WTC11 (cell line): ENCODE measurements around the gene STXBP2. TPM values are rescaled to one million over a fixed set of nuclear protein-coding genes. Genes with fewer than 3 reads are reported as not detected.

Experiments
- ATAC-seq: fragments of 200-7000 bp; cut with Tn5 transposase; 2 replicates; pipeline ENCODE4 v1.10.0; 2021; ENCODE audit warnings: mild to moderate bottlenecking, moderate library complexity
- CTCF ChIA-PET: fragments of 300-600 bp; sonication (Branson Sonifier 250); formaldehyde crosslinking; loops from one replicate; lab custom pipeline; 2021; ENCODE audit warnings: antibody characterized with exemption; lab: Charles Lee
- POLR2A ChIA-PET: fragments of 350-600 bp; sonication (Branson Sonifier 250); formaldehyde crosslinking; loops from one replicate; lab custom pipeline; 2021; ENCODE audit warnings: antibody characterized with exemption; lab: Charles Lee
- DNase-seq: peaks from one replicate; pipeline ENCODE4 v3.0.0; 2021; ENCODE audit warnings: low spot score
- H3K27ac Mint-ChIP-seq: 2 replicates; pipeline ENCODE4 v1.8.0; 2021; ENCODE audit warnings: mixed read lengths
- H3K27me3 Mint-ChIP-seq: 2 replicates; pipeline ENCODE4 v1.8.0; 2021; ENCODE audit warnings: low read depth, mild to moderate bottlenecking, moderate library complexity, mixed read lengths
- H3K36me3 Mint-ChIP-seq: 2 replicates; pipeline ENCODE4 v1.8.0; 2021; ENCODE audit warnings: mixed read lengths
- H3K4me1 Mint-ChIP-seq: 2 replicates; pipeline ENCODE4 v1.8.0; 2022; ENCODE audit warnings: mixed read lengths
- H3K4me3 Mint-ChIP-seq: 2 replicates; pipeline ENCODE4 v1.8.0; 2021; ENCODE audit warnings: mild to moderate bottlenecking, moderate library complexity, mixed read lengths
- H3K9me3 Mint-ChIP-seq: 2 replicates; pipeline ENCODE4 v1.8.0; 2021; ENCODE audit warnings: mixed read lengths
- CTCF ChIP-seq: fragments of 200-600 bp; IDR thresholded peaks from 2 replicates; pipeline ENCODE4 v1.8.0; 2022; ENCODE audit warnings: antibody characterized with exemption
- GRHL2 ChIP-seq: fragments of 250-450 bp; sonication (Bioruptor Pico); IDR thresholded peaks from 2 replicates; pipeline ENCODE4 v1.8.0; 2022; ENCODE audit warnings: mild to moderate bottlenecking, moderate library complexity; ENCODE audit not compliant: insufficient replicate concordance, severe bottlenecking
- IRF1 ChIP-seq: sonication (generic); formaldehyde crosslinking; IDR thresholded peaks from 2 replicates; pipeline ENCODE4 v1.8.0; 2023; ENCODE audit warnings: missing genetic modification reagents
- JUN ChIP-seq: sonication (generic); formaldehyde crosslinking; IDR thresholded peaks from 2 replicates; pipeline ENCODE4 v1.8.0; 2023; ENCODE audit warnings: mild to moderate bottlenecking, missing genetic modification reagents
- NFATC4 ChIP-seq: fragments of 250-450 bp; sonication (Bioruptor Pico); IDR thresholded peaks from 2 replicates; pipeline ENCODE4 v1.9.0; 2021; ENCODE audit warnings: mild to moderate bottlenecking
- NFYB ChIP-seq: sonication (generic); formaldehyde crosslinking; conservative IDR thresholded peaks from 2 replicates; pipeline ENCODE4 v1.8.0; 2022; ENCODE audit warnings: low read depth, missing genetic modification reagents
- USF1 ChIP-seq: sonication (generic); formaldehyde crosslinking; IDR thresholded peaks from 2 replicates; pipeline ENCODE4 v1.8.0; 2022; ENCODE audit warnings: mild to moderate bottlenecking, missing genetic modification reagents
- total RNA-seq: library from RNA; stranded (reverse); gene quantifications from 3 replicates; pipeline ENCODE4 v1.2.3, GENCODE V29; 2021
- TF ChIP-seq, protein P1 (sequence below): sonication (generic); formaldehyde crosslinking; IDR thresholded peaks from 2 replicates; pipeline ENCODE4 v1.8.1; 2023; ENCODE audit warnings: mild to moderate bottlenecking, missing genetic modification reagents, borderline replicate concordance
- TF ChIP-seq, protein P2 (sequence below): fragments of 250-450 bp; sonication (Bioruptor Pico); IDR thresholded peaks from 2 replicates; pipeline ENCODE4 v2.1.2; 2022; ENCODE audit warnings: mild to moderate bottlenecking, moderate library complexity
- TF ChIP-seq, protein P3 (sequence below): fragments of 250-450 bp; sonication (Bioruptor Pico); IDR thresholded peaks from 2 replicates; pipeline ENCODE4 v1.9.0; 2021; ENCODE audit warnings: moderate library complexity, mild to moderate bottlenecking, inconsistent platforms, borderline replicate concordance

The STXBP2 gene
- total RNA-seq, 1 experiment from 2014 or later = 68.9 TPM

DNA sequence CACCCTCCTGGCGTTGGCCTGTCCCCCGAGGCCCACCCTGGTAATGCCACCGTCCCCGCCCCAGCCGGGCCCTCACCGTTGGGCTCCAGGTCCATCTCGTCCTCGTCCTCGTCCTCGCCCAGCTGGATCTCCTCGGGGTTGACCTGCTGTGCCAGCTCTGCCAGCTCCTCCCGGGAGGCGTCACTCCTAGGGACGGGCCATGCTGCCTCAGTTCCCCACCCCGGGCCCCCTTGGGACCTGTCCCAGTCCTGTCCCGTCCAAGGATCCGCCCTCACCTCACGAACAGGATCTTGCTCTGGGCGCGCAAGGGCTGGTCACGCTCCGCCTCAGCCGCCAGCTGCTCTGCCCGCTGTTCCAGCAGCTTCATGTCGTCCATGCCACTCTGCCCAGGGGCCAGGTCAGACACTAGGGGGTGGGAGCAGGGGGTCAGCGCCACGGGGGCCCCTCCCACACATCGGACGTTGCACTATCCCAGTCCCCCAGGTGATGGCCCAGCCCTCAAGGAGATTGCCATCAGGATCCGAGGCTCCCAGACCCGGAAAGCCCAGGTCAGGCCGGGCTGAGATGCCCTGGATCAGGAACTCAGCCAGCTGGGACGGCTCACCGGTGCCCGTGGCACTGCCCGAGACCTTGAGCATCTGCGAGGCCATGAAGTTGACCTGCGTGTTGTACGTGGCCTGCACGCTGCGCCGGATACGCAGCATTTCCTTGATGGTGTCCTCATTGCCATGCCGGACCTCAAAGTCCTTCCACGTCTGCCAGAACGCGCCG is 17.1 kb upstream of the STXBP2 start (continued):
- TF ChIP-seq USF1 (CRISPR knock-in tag) (no peak), JUN (no peak), CTCF (no peak), NFATC4 (CRISPR knock-in tag) (no peak), GRHL2 (CRISPR knock-in tag) (no peak), NFYB (CRISPR knock-in tag) (no peak)
- TF ChIP-seq, protein P1, sequence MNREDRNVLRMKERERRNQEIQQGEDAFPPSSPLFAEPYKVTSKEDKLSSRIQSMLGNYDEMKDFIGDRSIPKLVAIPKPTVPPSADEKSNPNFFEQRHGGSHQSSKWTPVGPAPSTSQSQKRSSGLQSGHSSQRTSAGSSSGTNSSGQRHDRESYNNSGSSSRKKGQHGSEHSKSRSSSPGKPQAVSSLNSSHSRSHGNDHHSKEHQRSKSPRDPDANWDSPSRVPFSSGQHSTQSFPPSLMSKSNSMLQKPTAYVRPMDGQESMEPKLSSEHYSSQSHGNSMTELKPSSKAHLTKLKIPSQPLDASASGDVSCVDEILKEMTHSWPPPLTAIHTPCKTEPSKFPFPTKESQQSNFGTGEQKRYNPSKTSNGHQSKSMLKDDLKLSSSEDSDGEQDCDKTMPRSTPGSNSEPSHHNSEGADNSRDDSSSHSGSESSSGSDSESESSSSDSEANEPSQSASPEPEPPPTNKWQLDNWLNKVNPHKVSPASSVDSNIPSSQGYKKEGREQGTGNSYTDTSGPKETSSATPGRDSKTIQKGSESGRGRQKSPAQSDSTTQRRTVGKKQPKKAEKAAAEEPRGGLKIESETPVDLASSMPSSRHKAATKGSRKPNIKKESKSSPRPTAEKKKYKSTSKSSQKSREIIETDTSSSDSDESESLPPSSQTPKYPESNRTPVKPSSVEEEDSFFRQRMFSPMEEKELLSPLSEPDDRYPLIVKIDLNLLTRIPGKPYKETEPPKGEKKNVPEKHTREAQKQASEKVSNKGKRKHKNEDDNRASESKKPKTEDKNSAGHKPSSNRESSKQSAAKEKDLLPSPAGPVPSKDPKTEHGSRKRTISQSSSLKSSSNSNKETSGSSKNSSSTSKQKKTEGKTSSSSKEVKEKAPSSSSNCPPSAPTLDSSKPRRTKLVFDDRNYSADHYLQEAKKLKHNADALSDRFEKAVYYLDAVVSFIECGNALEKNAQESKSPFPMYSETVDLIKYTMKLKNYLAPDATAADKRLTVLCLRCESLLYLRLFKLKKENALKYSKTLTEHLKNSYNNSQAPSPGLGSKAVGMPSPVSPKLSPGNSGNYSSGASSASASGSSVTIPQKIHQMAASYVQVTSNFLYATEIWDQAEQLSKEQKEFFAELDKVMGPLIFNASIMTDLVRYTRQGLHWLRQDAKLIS (CRISPR knock-in tag) = no peak
- TF ChIP-seq, protein P2, sequence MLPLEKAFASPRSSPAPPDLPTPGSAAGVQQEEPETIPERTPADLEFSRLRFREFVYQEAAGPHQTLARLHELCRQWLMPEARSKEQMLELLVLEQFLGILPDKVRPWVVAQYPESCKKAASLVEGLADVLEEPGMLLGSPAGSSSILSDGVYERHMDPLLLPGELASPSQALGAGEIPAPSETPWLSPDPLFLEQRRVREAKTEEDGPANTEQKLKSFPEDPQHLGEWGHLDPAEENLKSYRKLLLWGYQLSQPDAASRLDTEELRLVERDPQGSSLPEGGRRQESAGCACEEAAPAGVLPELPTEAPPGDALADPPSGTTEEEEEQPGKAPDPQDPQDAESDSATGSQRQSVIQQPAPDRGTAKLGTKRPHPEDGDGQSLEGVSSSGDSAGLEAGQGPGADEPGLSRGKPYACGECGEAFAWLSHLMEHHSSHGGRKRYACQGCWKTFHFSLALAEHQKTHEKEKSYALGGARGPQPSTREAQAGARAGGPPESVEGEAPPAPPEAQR (CRISPR knock-in tag) = no peak

DNA sequence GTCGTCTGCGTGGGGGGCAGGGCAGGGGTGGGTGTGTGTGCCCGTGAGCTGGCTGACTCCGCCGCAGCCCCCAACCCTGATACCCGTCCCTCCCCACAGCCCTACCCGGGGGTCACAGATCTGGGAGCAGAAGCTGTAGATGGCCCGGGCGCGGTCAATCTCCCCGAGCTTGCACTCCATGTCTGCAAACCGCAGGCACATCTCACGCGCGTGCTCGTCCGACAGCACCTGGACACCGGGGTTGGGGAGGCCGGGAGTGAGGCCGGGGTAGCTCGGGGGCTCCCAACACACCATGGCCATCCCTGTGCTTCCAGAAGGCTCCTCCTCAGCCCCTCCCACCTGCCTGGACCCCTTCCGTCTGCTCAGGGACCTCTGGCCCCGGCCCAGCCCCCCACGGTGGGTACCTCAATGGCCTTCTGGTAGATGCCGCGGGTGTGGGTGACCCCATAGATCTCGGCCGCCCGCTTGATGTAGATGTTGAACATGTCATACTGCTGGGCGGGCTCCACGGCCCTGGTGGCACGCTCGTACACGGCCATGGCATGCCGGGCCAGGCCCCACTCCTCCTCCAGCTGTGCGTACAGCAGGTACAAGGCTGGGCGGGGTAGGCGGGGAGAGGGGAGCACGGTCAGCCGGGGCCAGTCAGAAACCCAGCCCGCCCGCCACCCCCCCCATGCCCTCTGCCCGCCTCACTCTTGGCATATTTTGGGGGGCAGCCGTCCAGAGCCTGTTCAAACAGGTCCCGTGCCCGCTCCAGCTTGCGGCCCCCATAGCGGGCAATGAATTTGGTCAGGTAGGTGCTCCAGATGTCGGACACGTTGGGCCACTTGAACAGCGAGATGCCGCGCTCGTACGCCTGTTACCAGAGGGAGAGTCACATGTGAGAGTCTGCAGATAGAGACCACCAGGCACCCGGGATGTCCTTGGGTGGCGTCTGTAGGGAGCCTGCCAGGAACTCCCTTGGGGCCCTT is 16.2 kb upstream of the STXBP2 start:
- DNase-seq = no peak
- CTCF ChIA-PET = interaction anchor here (0.6 to 1.1 kb wide), 2 partner anchors 52 to 241 kb away, joined by 3 to 4 read pairs; no protein-coding TSS in a partner anchor
- POLR2A ChIA-PET = no interaction called here

More for the DNA sequence above, 16.2 kb upstream of the STXBP2 start:
- TF ChIP-seq IRF1 = no peak
- TF ChIP-seq, protein P3, sequence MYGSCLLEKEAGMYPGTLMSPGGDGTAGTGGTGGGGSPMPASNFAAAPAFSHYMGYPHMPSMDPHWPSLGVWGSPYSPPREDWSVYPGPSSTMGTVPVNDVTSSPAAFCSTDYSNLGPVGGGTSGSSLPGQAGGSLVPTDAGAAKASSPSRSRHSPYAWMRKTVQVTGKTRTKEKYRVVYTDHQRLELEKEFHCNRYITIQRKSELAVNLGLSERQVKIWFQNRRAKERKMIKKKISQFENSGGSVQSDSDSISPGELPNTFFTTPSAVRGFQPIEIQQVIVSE = no peak
- TF ChIP-seq, protein P1 (CRISPR knock-in tag) = no peak
- no peak overlapping the region for H3K27ac Mint-ChIP-seq
- H3K9me3 Mint-ChIP-seq = no peaks in the 10 kb centered on the region
- ATAC-seq = no peak
- no peak overlapping the region for H3K4me3 Mint-ChIP-seq
- no peaks in the 10 kb centered on the region for H3K4me1 Mint-ChIP-seq
- no peaks in the 10 kb centered on the region for H3K27me3 Mint-ChIP-seq
- H3K36me3 Mint-ChIP-seq = peaks cover 26% of the 10 kb centered on the region
